IMR-90 (cell line): ENCODE measurements around the gene CHRNA7. TPM values are rescaled to one million over a fixed set of nuclear protein-coding genes. Genes with fewer than 3 reads are reported as not detected.

Experiments
- ATAC-seq: fragments of 200-7000 bp; cut with Tn5 transposase; 2 replicates; pipeline ENCODE4 v1.9.1; 2020; ENCODE audit warnings: low read depth, mild to moderate bottlenecking, moderate library complexity
- BruUV-seq: library from RNA; stranded (reverse); fragments of 400-500 nt; replicated peaks from 2 replicates; lab custom pipeline; 2021; lab: Mats Ljungman, UMichigan
- CTCF ChIA-PET: fragments of 300-600 bp; formaldehyde crosslinking; extraction: SDS; loops from one replicate; lab custom pipeline; 2021; ENCODE audit warnings: antibody characterized with exemption; lab: Yijun Ruan, JAX
- POLR2A ChIA-PET: fragments of 300-600 bp; sonication (Branson Sonifier 250); formaldehyde crosslinking; loops from one replicate; lab custom pipeline; 2022; ENCODE audit warnings: antibody characterized with exemption; ENCODE audit not compliant: unreplicated experiment; lab: Charles Lee
- DNase-seq: peaks from one replicate; pipeline ENCODE4 v3.0.0; 2013
- H2AFZ ChIP-seq: replicated peaks from 2 replicates; pipeline ENCODE3; 2013; ENCODE audit warnings: low read length, mild to moderate bottlenecking; ENCODE audit not compliant: poor library complexity
- H2AK5ac ChIP-seq: 2 replicates; pipeline ENCODE4 v1.6.1; 2013; ENCODE audit warnings: low read depth, low read length, inconsistent platforms
- H2AK9ac ChIP-seq: replicated peaks from 2 replicates; pipeline ENCODE3; 2013; ENCODE audit warnings: mild to moderate bottlenecking, low read depth, low read length, moderate library complexity; ENCODE audit not compliant: poor library complexity
- H2BK120ac ChIP-seq: 2 replicates; pipeline ENCODE4 v1.6.1; 2013; ENCODE audit warnings: low read depth, low read length, inconsistent platforms
- H2BK15ac ChIP-seq: 3 replicates; pipeline ENCODE4 v1.6.1; 2013; ENCODE audit warnings: low read depth, low read length, inconsistent platforms
- H2BK20ac ChIP-seq: 2 replicates; pipeline ENCODE4 v1.6.1; 2013; ENCODE audit warnings: low read depth, mild to moderate bottlenecking, inconsistent platforms, low read length, moderate library complexity
- H2BK5ac ChIP-seq: 2 replicates; pipeline ENCODE4 v1.6.1; 2013; ENCODE audit warnings: mild to moderate bottlenecking, low read depth, low read length, inconsistent platforms; ENCODE audit not compliant: poor library complexity, severe bottlenecking
- H3K14ac ChIP-seq: replicated peaks from 2 replicates; pipeline ENCODE4 v1.6.1; 2013; ENCODE audit warnings: low read depth, low read length, inconsistent platforms
- H3K18ac ChIP-seq: 2 replicates; pipeline ENCODE4 v1.6.1; 2013; ENCODE audit warnings: low read depth, low read length, control low read depth
- H3K23ac ChIP-seq: 2 replicates; pipeline ENCODE4 v1.6.1; 2013; ENCODE audit warnings: low read depth, low read length, inconsistent platforms
- H3K27ac ChIP-seq: 2 replicates; pipeline ENCODE4 v1.5.1; 2013; ENCODE audit warnings: mild to moderate bottlenecking, control low read depth, low read length; ENCODE audit not compliant: insufficient read depth
- H3K27me3 ChIP-seq: 2 replicates; pipeline ENCODE4 v1.6.1; 2013; ENCODE audit warnings: low read length; ENCODE audit not compliant: control insufficient read depth, insufficient read depth
- H3K36me3 ChIP-seq: 2 replicates; pipeline ENCODE4 v1.6.1; 2013; ENCODE audit warnings: low read length, mixed read lengths; ENCODE audit not compliant: control insufficient read depth, insufficient read depth
- H3K4ac ChIP-seq: 2 replicates; pipeline ENCODE4 v1.6.1; 2013; ENCODE audit warnings: low read depth, low read length, inconsistent platforms
- H3K4me1 ChIP-seq: 2 replicates; pipeline ENCODE4 v1.6.1; 2013; ENCODE audit warnings: low read length, mixed read lengths; ENCODE audit not compliant: control insufficient read depth, insufficient read depth
- H3K4me2 ChIP-seq: 2 replicates; pipeline ENCODE4 v1.6.1; 2013; ENCODE audit warnings: low read depth, mild to moderate bottlenecking, control low read depth, low read length, moderate library complexity
- H3K4me3 ChIP-seq: 2 replicates; pipeline ENCODE4 v1.5.1; 2013; ENCODE audit warnings: low read depth, mild to moderate bottlenecking, control low read depth, low read length, moderate library complexity; ENCODE audit not compliant: insufficient read depth
- H3K56ac ChIP-seq: 2 replicates; pipeline ENCODE4 v1.6.1; 2013; ENCODE audit warnings: low read length, inconsistent platforms; ENCODE audit not compliant: insufficient read depth; ENCODE audit errors: extremely low read depth
- H3K79me1 ChIP-seq, 2 experiments: 2 replicates each; pipeline ENCODE4 v1.6.1; 2013; ENCODE audit warnings: low read length in 2 of 2, inconsistent platforms in 1 of 2, low read depth in 1 of 2
- H3K9ac ChIP-seq: 2 replicates; pipeline ENCODE4 v1.6.1; 2013; ENCODE audit warnings: low read depth, low read length, control low read depth
- H3K9me1 ChIP-seq: 2 replicates; pipeline ENCODE4 v1.6.1; 2013; ENCODE audit warnings: low read length, inconsistent platforms; ENCODE audit not compliant: insufficient read depth
- H3K9me3 ChIP-seq: 2 replicates; pipeline ENCODE4 v1.6.1; 2013; ENCODE audit warnings: low read length; ENCODE audit not compliant: control insufficient read depth, insufficient read depth
- H4K20me1 ChIP-seq: 2 replicates; pipeline ENCODE4 v1.6.1; 2013; ENCODE audit warnings: low read length, inconsistent platforms; ENCODE audit not compliant: insufficient read depth
- H4K5ac ChIP-seq: 2 replicates; pipeline ENCODE4 v1.6.1; 2013; ENCODE audit warnings: mild to moderate bottlenecking, low read depth, low read length, control low read depth
- H4K8ac ChIP-seq, 2 experiments: 2 replicates each; pipeline ENCODE4 v1.6.1; 2013; ENCODE audit warnings: low read depth in 2 of 2, low read length in 2 of 2, control low read depth in 1 of 2, inconsistent platforms in 1 of 2
- H4K91ac ChIP-seq: 2 replicates; pipeline ENCODE4 v1.6.1; 2013; ENCODE audit warnings: low read depth, low read length, inconsistent platforms; ENCODE audit not compliant: insufficient read depth
- RFX5 ChIP-seq: IDR thresholded peaks from 2 replicates; pipeline ENCODE4 v1.8.0; 2012; ENCODE audit warnings: low read depth, mild to moderate bottlenecking, low read length, moderate library complexity
- dilution Hi-C: fragments of 300-500 bp; cut with HindIII; formaldehyde crosslinking; loops from one replicate; pipeline ENCODE4 v1.14.3; 2018; ENCODE audit warnings: low sequenced_read_pairs; ENCODE audit not compliant: unreplicated experiment
- in situ Hi-C: fragments of 300-500 bp; cut with MboI; formaldehyde crosslinking; loops from 3 replicates; pipeline ENCODE4 v1.14.3; 2019; ENCODE audit warnings: low sequenced_read_pairs, inconsistent platforms, mixed read lengths
- intact Hi-C: fragments of 100-400 bp; cut with micrococcal nuclease; formaldehyde crosslinking; loops from 2 replicates; pipeline ENCODE4 v1.10.0; 2022
- polyA plus RNA-seq, 3 experiments: library from polyadenylated mRNA; depleted of rRNA; stranded (reverse); fragments of >200 nt; gene quantifications; 2 replicates each; pipeline ENCODE4 v1.2.3, GENCODE V29; 2012; ENCODE audit warnings: low replicate concordance in 1 of 3
- total RNA-seq: library from RNA; depleted of rRNA; stranded (reverse); fragments of >200 nt; gene quantifications from 2 replicates; pipeline ENCODE4 v1.2.3, GENCODE V29; 2012

Gene CHRNA7
- total and polyA plus RNA-seq, 2 of the 4 experiments (the other 2 are of a cell fraction) = 0.10 TPM; not detected in 1

DNA sequence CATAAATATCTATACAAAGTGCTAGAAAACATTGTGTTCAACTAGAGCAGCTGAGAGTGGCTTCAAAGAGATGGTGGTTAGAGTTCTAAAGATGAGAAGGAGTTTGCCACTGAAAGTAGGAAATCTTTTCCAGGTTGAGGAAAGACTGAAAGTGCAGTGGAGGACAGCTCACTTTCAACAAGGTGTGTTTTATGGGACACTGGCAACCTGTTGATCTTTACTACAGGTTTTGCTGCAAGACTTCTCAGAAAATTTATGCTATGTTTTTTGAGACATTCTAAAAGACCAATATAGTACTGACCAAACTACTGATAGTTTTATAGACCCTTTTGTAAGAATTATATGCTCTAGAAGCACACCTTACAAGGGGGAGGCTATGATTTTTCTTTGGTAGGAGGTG lies 3.8 kb downstream of the CHRNA7 start:
- no peaks in the 10 kb centered on the region for H3K9me1 ChIP-seq
- no peaks in the 10 kb centered on the region for H3K9me3 ChIP-seq
- no peaks in the 10 kb centered on the region for H3K4me1 ChIP-seq
- no peak overlapping the region for H2AK5ac ChIP-seq
- no peak overlapping the region for H3K4me2 ChIP-seq
- no peak overlapping the region for H2AFZ ChIP-seq
- no peak for ATAC-seq
- dilution Hi-C loops = no loop called here
- H4K91ac ChIP-seq = no peak overlapping the region
- no peak overlapping the region for H2BK120ac ChIP-seq
- H2BK20ac ChIP-seq = no peak overlapping the region
- no peak overlapping the region for H2BK15ac ChIP-seq
- no peak overlapping the region for H2AK9ac ChIP-seq
- no peaks in the 10 kb centered on the region for H3K36me3 ChIP-seq
- CTCF ChIA-PET = no interaction called here
- H3K4me3 ChIP-seq = no peak overlapping the region
- H4K5ac ChIP-seq = no peak overlapping the region
- no peak overlapping the region for H3K27ac ChIP-seq
- no peak overlapping the region for H3K23ac ChIP-seq
- intact Hi-C loops = no loop called here
- peaks cover 22% of the 10 kb centered on the region for H3K27me3 ChIP-seq
- H3K56ac ChIP-seq = no peak overlapping the region
- H2BK5ac ChIP-seq = no peak overlapping the region
- no peaks in the 10 kb centered on the region for H4K20me1 ChIP-seq
- no peak for DNase-seq
- no TSS peak for BruUV-seq
- no peak overlapping the region for H3K4ac ChIP-seq
- H3K18ac ChIP-seq = no peak overlapping the region
- H3K79me1 ChIP-seq = no peaks in the 10 kb centered on the region
- H3K14ac ChIP-seq = no peak overlapping the region
- TF ChIP-seq RFX5 = no peak
- no peak overlapping the region for H4K8ac ChIP-seq
- no peak overlapping the region for H3K9ac ChIP-seq
- POLR2A ChIA-PET = no interaction called here
- in situ Hi-C loops = no loop called here
